LNCaP clone FGC (cell line): Measurements from ENCODE around the gene EHD4.

Experiments
- DNase-seq: peaks from one replicate; pipeline ENCODE4 v3.0.0-alpha.2; 2011; ENCODE audit warnings: low read depth
- H3K4me3 ChIP-seq: 2 replicates; pipeline ENCODE4 v1.5.1; 2011; ENCODE audit warnings: mild to moderate bottlenecking, low read depth, low read length, control low read depth
- CTCF ChIP-seq: IDR thresholded peaks from 2 replicates; pipeline ENCODE4 v1.5.1; 2012; ENCODE audit warnings: mild to moderate bottlenecking; ENCODE audit not compliant: control insufficient read depth, insufficient read depth; ENCODE audit errors: extremely low read depth

The EHD4 gene

GRCh38 chr15:41966920-41967465 lies 5.4 kb downstream of the EHD4 start:
- TF ChIP-seq CTCF: no peak
- no peak overlapping the region for H3K4me3 ChIP-seq
- DNase-seq: no peak

GRCh38 chr15:41966414-41966812 lies 5.9 kb downstream of the EHD4 start:
- no peak overlapping the region for H3K4me3 ChIP-seq
- no peak for DNase-seq
- TF ChIP-seq CTCF: no peak

GRCh38 chr15:41965441-41966413 lies 6.6 kb downstream of the EHD4 start:
- DNase-seq: no peak
- H3K4me3 ChIP-seq: no peak overlapping the region
- no peak for TF ChIP-seq CTCF

- no peak for TF ChIP-seq CTCF
- H3K4me3 ChIP-seq: no peak overlapping the region
- no peak for DNase-seq
Observed at GRCh38 chr15:41961595-41962202, 10.7 kb downstream of the EHD4 start.

GRCh38 chr15:41961001-41961518 lies 11.3 kb downstream of the EHD4 start:
- no peak overlapping the region for H3K4me3 ChIP-seq
- DNase-seq: no peak
- no peak for TF ChIP-seq CTCF

- DNase-seq: no peak
- no peak overlapping the region for H3K4me3 ChIP-seq
- TF ChIP-seq CTCF: no peak
Observed at GRCh38 chr15:41958002-41958420, 14.3 kb downstream of the EHD4 start.
